K562 (cell line): ENCODE results near the gene ELAVL3. TPM values are rescaled to one million over a fixed set of nuclear protein-coding genes. Genes with fewer than 3 reads are reported as not detected.

Source experiments
- BDP1 ChIP-seq: IDR thresholded peaks from 3 replicates; pipeline ENCODE4 v1.6.1; 2011; ENCODE audit not compliant: insufficient read length, insufficient read depth
- BHLHE40 ChIP-seq: IDR thresholded peaks from 2 replicates; pipeline ENCODE4 v1.6.1; 2011; ENCODE audit warnings: low read length, improper control_type of control experiment
- CTBP1 ChIP-seq: fragments of 450-650 bp; IDR thresholded peaks from 2 replicates; pipeline ENCODE4 v1.6.1; 2016; ENCODE audit warnings: borderline replicate concordance
- CTCFL ChIP-seq: IDR thresholded peaks from 2 replicates; pipeline ENCODE4 v1.6.1; 2011; ENCODE audit warnings: borderline replicate concordance, low read depth, mild to moderate bottlenecking, moderate library complexity, low read length; ENCODE audit not compliant: insufficient read depth, poor library complexity, severe bottlenecking
- DPF2 ChIP-seq: fragments of 450-650 bp; IDR thresholded peaks from 2 replicates; pipeline ENCODE4 v1.6.1; 2016
- HLTF ChIP-seq: fragments of 450-650 bp; IDR thresholded peaks from 2 replicates; pipeline ENCODE4 v1.6.1; 2016
- LARP7 ChIP-seq: fragments of 450-650 bp; IDR thresholded peaks from 2 replicates; pipeline ENCODE4 v1.6.1; 2016
- MAZ ChIP-seq, 2 experiments: fragments of 450-650 bp in 1 of 2; sonication (generic) in 1 of 2; formaldehyde crosslinking; IDR thresholded peaks in 1 of 2; conservative IDR thresholded peaks in 1 of 2; 2 replicates each; pipeline versions ENCODE4 v1.4.0 to v1.5.0; 2020; ENCODE audit warnings: mild to moderate bottlenecking in 1 of 2, missing genetic modification reagents in 1 of 2
- MLLT1 ChIP-seq, 2 experiments: fragments of 450-650 bp; IDR thresholded peaks; 2 replicates each; pipeline ENCODE4 v1.6.1; 2016
- NFIC ChIP-seq: fragments of 450-650 bp; IDR thresholded peaks from 2 replicates; pipeline ENCODE4 v1.6.1; 2017; ENCODE audit warnings: mild to moderate bottlenecking, inconsistent platforms
- PYGO2 ChIP-seq: fragments of 450-650 bp; IDR thresholded peaks from 2 replicates; pipeline ENCODE4 v1.6.1; 2016; ENCODE audit warnings: mild to moderate bottlenecking, missing genetic modification characterization, moderate library complexity, missing compliant biosample characterization
- RAD21 ChIP-seq, 2 experiments: fragments of 250-450 bp in 1 of 2; fragments of 450-650 bp in 1 of 2; sonication (Bioruptor Pico) in 1 of 2; formaldehyde crosslinking in 1 of 2; IDR thresholded peaks in 1 of 2; conservative IDR thresholded peaks in 1 of 2; 2 replicates each; pipeline versions ENCODE4 v1.4.0 to v1.8.0; 2020 to 2022; ENCODE audit warnings: mild to moderate bottlenecking in 2 of 2, moderate library complexity in 1 of 2
- RBM22 ChIP-seq: fragments of 200-400 bp; formaldehyde crosslinking; IDR thresholded peaks from 2 replicates; pipeline ENCODE4 v1.6.1; 2018; ENCODE audit warnings: low read length, low read depth; ENCODE audit not compliant: poor library complexity, severe bottlenecking
- REST ChIP-seq, 2 experiments: fragments of 450-650 bp; formaldehyde crosslinking in 1 of 2; IDR thresholded peaks; 2 replicates each; pipeline versions ENCODE4 v1.4.0 to v1.6.1; 2014 to 2020; ENCODE audit warnings: mild to moderate bottlenecking in 2 of 2, borderline replicate concordance in 1 of 2, low read depth in 1 of 2
- SMAD4 ChIP-seq: fragments of 250-450 bp; sonication (Bioruptor Pico); conservative IDR thresholded peaks from 2 replicates; pipeline ENCODE4 v1.8.0; 2021; ENCODE audit warnings: inconsistent platforms, mild to moderate bottlenecking, moderate library complexity
- polyA plus RNA-seq, 8 experiments: library from polyadenylated mRNA; depleted of rRNA in 4 of 8; stranded (reverse) in 5 of 8; unstranded in 3 of 8; fragments of >200 nt; fragmentation: Nextera tagmentation in 2 of 8; fragmentation: Illumina TruSeq in 1 of 8; extraction: Ambion mirVana in 2 of 8; extraction: Trizol in 1 of 8; gene quantifications; 2 replicates each; pipeline versions ENCODE4 v1.2.1 to v1.2.3, GENCODE V29; 2011 to 2014; ENCODE audit warnings: inconsistent platforms in 1 of 8, missing spikeins in 1 of 8
- total RNA-seq, 7 experiments: library from RNA; depleted of rRNA in 6 of 7; stranded (reverse); fragments of >200 nt in 6 of 7; fragmentation: Illumina TruSeq in 2 of 7; extraction: Trizol in 2 of 7; gene quantifications; 2 replicates each; pipeline versions ENCODE4 v1.2.1 to v1.2.3, GENCODE V29; 2011 to 2021; ENCODE audit warnings: low replicate concordance in 1 of 7

Gene ELAVL3
- total and polyA plus RNA-seq, 9 of the 15 experiments (the other 6 are each of a cell fraction or from before 2014, with no cell fraction given), result not detected

GRCh38 chr19:11446652-11447301 lies 34.1 kb downstream of the ELAVL3 start (continued):
- TF ChIP-seq CTCFL, result peak; percentile 77
- no peak for TF ChIP-seq LARP7
- TF ChIP-seq BHLHE40, result peak; percentile 7; the same call in 1 of the 2 replicates
- TF ChIP-seq SMAD4, result 0 out of 2 replicates have a peak, but pooled peaks have one; percentile 17
- peak; percentile 56 to 78 for TF ChIP-seq MAZ (CRISPR knock-in tag; conservative IDR thresholded peaks at IDR 0.05 in 1 of 2, IDR thresholded peaks at IDR 0.05 in 1 of 2)
- no peak for TF ChIP-seq RBM22
- TF ChIP-seq BDP1, result no peak
- TF ChIP-seq NFIC, result 0 out of 2 replicates have a peak, but pooled peaks have one; percentile 30
- peak in 1 of 2 experiments; percentile 30; a peak in 1 of 4 replicates for TF ChIP-seq MLLT1 (IDR thresholded peaks at IDR 0.05)
- TF ChIP-seq CTBP1, result 0 out of 2 replicates have a peak, but pooled peaks have one; percentile 23
- TF ChIP-seq RAD21 (CRISPR knock-in tag; conservative IDR thresholded peaks at IDR 0.05 in 1 of 2, IDR thresholded peaks at IDR 0.05 in 1 of 2), result peak; percentile 89
- TF ChIP-seq DPF2, result no peak
- TF ChIP-seq REST (IDR thresholded peaks at IDR 0.05; ENCODE audit: borderline replicate concordance), result peak; percentile 88
- no peak for TF ChIP-seq REST (CRISPR knock-in tag; IDR thresholded peaks at IDR 0.05; ENCODE audit: low read depth)
- TF ChIP-seq HLTF, result peak; percentile 29; the same call in 1 of the 2 replicates
- no peak for TF ChIP-seq PYGO2 (tag)
